ENCODE measurements around the gene KLK15. TPM values are rescaled to one million over a fixed set of nuclear protein-coding genes. Genes with fewer than 3 reads are reported as not detected.
A peak's percentile ranks its signal among the peaks of the same experiment; 100 is the strongest.

Gene KLK15
- polyA plus RNA-seq, 2 of the 4 experiments (the other 2 are of a cell fraction) = not detected

DNA sequence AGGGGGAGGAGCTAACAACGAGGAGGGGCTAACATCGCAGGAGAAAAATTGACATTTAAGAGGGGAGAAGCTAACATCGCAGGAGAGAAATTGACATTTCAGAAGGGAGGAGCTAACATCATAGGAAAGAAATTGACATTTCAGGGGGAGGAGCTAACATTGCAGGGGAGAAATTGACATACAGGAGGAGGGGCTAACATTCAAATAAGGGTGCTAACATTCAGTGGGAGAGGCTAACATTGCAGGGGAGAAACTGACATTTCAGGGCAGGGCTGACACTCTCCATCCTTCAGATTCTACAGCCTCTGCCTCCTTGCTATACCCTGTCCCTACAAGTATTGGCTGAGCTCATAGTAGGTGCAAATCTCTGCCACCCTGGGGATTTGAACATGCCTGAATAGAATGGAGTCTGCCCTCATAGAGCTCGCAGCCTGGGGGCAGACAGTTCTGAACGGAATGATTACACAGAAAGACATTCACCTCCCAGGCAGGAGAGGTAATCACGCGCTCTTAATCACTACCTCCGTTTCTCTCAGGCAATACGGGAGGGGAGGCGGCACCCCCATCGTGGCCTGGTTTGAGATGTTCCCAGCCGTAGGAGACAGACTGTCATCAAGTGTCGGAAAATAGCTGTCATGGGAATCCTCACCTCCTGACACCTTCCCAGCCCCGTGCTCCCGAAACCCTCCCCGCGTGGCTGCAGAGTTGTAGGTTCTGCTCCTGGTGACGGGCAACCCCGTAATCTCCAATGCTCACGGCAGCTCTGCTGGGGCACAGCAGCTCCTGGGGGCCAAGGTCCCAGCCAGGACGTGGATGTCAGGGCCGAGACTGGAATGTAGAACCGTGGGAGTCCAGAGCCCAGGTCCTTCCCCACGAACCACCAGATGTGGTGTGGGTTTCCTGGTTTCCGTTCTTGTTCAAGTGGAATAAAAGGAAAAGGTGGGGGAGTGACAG is 53.6 kb downstream of the KLK15 start (continued):
- TF ChIP-seq NPAS2 (CRISPR knock-in tag; IDR thresholded peaks at IDR 0.05; ENCODE audit: borderline replicate concordance) = no peak
- TF ChIP-seq FOXS1 (CRISPR knock-in tag; IDR thresholded peaks at IDR 0.05) = no peak
- TF ChIP-seq KDM1A (IDR thresholded peaks at IDR 0.05; ENCODE audit: low read depth) = no peak
- TF ChIP-seq RFX5 (IDR thresholded peaks at IDR 0.05) = no peak
- no peak for TF ChIP-seq CEBPB (IDR thresholded peaks at IDR 0.05)
- no peak for TF ChIP-seq RAD21 (conservative IDR thresholded peaks at IDR 0.05 in 1 of 2, IDR thresholded peaks at IDR 0.05 in 1 of 2)
- TF ChIP-seq, protein P1, sequence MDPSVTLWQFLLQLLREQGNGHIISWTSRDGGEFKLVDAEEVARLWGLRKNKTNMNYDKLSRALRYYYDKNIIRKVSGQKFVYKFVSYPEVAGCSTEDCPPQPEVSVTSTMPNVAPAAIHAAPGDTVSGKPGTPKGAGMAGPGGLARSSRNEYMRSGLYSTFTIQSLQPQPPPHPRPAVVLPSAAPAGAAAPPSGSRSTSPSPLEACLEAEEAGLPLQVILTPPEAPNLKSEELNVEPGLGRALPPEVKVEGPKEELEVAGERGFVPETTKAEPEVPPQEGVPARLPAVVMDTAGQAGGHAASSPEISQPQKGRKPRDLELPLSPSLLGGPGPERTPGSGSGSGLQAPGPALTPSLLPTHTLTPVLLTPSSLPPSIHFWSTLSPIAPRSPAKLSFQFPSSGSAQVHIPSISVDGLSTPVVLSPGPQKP (IDR thresholded peaks at IDR 0.05; ENCODE audit: low read depth, low read length) = no peak

DNA sequence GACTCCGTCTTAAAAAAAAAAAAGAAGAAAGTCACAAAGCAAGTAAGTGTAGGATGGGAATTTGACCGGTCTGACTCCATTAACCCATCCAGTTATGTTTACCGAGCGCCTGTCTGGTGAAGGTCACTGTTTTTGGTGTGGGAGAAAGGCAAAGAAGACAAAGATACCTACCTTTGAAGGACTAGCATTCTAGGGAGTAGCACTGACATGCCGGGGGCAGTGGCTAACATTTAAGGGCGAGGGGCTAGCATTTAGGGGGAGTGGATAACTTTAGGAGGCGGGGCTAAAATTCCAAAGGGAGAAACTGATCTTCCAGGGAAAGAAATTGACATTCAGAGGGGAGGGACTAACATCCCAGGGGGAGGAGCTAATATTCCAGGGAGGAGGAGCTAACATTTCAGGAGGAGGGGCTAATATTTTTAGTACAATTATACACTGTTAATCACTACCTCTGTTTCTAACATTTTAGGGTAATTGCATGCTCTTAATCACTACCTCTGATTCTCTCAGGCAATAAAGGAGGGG is 54.4 kb downstream of the KLK15 start:
- ChIA-PET POLR2A (interaction anchor here (0.9 to 4.0 kb wide), 2 partner anchors 54 to 121 kb away, joined by 3 to 25 read pairs; no protein-coding TSS in a partner anchor), CTCF (interaction anchor here (0.7 to 14.0 kb wide), 13 partner anchors 8 to 631 kb away, joined by 3 to 272 read pairs (median 5); partner anchors contain the start of genes CLEC11A, GPR32 and SHANK1)
- Histone ChIP-seq H3K9me3 (peaks cover 10% of the 10 kb centered on the region), H3K4me1 (peaks cover 20% of the 10 kb centered on the region; the same call in 2 of the 3 replicates), H3K4me2 (peak overlapping the region; percentile 72; the same call in 2 of the 3 replicates), H3K4me3 (no peak overlapping the region), H3K27ac (no peak overlapping the region)
- WGBS (ENCODE audit: missing lambda C conversion rate) = 34% methylated on average over 7 of the region's 7 CpGs
- TF ChIP-seq, protein P2, sequence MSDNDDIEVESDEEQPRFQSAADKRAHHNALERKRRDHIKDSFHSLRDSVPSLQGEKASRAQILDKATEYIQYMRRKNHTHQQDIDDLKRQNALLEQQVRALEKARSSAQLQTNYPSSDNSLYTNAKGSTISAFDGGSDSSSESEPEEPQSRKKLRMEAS (IDR thresholded peaks at IDR 0.05) = no peak
- TF ChIP-seq EHF (CRISPR knock-in tag; IDR thresholded peaks at IDR 0.05) = no peak
- TF ChIP-seq FOSL2 (IDR thresholded peaks at IDR 0.05) = no peak
- no peak for TF ChIP-seq FOSL2 (CRISPR knock-in tag; IDR thresholded peaks at IDR 0.05)
- TF ChIP-seq, protein P3, sequence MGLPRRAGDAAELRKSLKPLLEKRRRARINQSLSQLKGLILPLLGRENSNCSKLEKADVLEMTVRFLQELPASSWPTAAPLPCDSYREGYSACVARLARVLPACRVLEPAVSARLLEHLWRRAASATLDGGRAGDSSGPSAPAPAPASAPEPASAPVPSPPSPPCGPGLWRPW (IDR thresholded peaks at IDR 0.05) = no peak
- TF ChIP-seq, protein P4, sequence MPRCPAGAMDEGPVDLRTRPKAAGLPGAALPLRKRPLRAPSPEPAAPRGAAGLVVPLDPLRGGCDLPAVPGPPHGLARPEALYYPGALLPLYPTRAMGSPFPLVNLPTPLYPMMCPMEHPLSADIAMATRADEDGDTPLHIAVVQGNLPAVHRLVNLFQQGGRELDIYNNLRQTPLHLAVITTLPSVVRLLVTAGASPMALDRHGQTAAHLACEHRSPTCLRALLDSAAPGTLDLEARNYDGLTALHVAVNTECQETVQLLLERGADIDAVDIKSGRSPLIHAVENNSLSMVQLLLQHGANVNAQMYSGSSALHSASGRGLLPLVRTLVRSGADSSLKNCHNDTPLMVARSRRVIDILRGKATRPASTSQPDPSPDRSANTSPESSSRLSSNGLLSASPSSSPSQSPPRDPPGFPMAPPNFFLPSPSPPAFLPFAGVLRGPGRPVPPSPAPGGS (IDR thresholded peaks at IDR 0.05) = no peak
- FAIRE-seq = no peak
- no peak for DNase-seq (ENCODE audit: low read depth in 1 of 2, low spot score in 1 of 2)
- ATAC-seq = no peak

DNA sequence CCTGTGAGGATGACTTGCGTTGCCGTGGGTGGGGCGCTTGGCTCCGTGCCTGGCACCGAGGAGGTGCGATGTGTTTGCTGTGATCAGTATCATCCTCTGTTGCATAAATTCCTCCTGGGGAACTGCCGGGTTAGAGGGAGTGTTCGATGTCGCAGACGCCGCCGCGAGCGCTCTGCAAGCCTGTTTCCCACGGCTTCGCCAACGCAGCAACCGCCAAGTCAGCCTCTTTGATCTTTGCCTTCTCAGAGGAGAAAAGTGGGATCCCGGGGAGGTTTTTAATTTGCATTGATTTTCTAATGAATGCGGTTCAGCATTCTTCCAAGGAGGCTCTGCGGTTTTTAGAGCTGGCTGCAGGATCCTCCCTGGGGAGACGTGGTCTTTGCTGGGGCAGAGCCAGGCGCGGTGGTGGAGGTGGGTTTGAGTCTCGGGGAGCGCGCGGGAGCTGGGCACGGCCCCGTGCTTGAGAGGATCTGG is 55.5 kb downstream of the KLK15 start:
- Histone ChIP-seq H3K4me2 (peak overlapping the region; percentile 72), H3K4me3 (peak overlapping the region; percentile 29; the same call in 2 of the 3 replicates), H3K4me1 (peaks cover 14% of the 10 kb centered on the region; the same call in 1 of the 3 replicates), H3K9me3 (peaks cover 10% of the 10 kb centered on the region), H3K27ac (no peak overlapping the region)
- ATAC-seq = peak; percentile 36 to 62; a peak in 5 of 6 replicates
- CTCF ChIA-PET = interaction anchor here (0.6 to 14.0 kb wide), 13 partner anchors 9 to 405 kb away, joined by 3 to 272 read pairs (median 8); partner anchors contain the start of genes CLEC11A and SHANK1
- POLR2A ChIA-PET = interaction anchor here (1.2 to 2.2 kb wide), 2 partner anchors 27 to 53 kb away, joined by 3 to 8 read pairs; no protein-coding TSS in a partner anchor
- 3% methylated on average over 30 of the region's 30 CpGs for whole genome bisulfite sequencing (ENCODE audit: missing lambda C conversion rate)
- peak in 1 of 2 experiments; percentile 71 for DNase-seq (ENCODE audit: low read depth in 1 of 2, low spot score in 1 of 2)
- TF ChIP-seq, protein P5, sequence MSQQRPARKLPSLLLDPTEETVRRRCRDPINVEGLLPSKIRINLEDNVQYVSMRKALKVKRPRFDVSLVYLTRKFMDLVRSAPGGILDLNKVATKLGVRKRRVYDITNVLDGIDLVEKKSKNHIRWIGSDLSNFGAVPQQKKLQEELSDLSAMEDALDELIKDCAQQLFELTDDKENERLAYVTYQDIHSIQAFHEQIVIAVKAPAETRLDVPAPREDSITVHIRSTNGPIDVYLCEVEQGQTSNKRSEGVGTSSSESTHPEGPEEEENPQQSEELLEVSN (IDR thresholded peaks at IDR 0.05; ENCODE audit: borderline replicate concordance, low read depth) = no peak
- TF ChIP-seq MAFK (IDR thresholded peaks at IDR 0.05; ENCODE audit: partially characterized antibody) (peak; percentile 8), ZNF302 (CRISPR knock-in tag; IDR thresholded peaks at IDR 0.05) (no peak)
- no peak for FAIRE-seq

Measured in A549 (cell line).